Measurements from ENCODE around the gene TMPRSS13.
A peak's percentile ranks its signal among the peaks of the same experiment; 100 is the strongest.

Gene TMPRSS13

GRCh38 chr11:117915672-117916235 is 13.4 kb downstream of the TMPRSS13 start:
- H3K36me3 ChIP-seq (ENCODE audit: insufficient read depth, low read length): no peaks in the 10 kb centered on the region
- DNase-seq (no peak), ATAC-seq (ENCODE audit: insufficient read depth, low read depth) (no peak)
- no peak overlapping the region for H2AFZ ChIP-seq (ENCODE audit: low read depth, low read length)
- H3K4me1 ChIP-seq (ENCODE audit: insufficient read depth, low read length): peaks cover 36% of the 10 kb centered on the region
- H3K4me2 ChIP-seq (ENCODE audit: insufficient read depth, low read length): no peak overlapping the region
- no peaks in the 10 kb centered on the region for H3K9me3 ChIP-seq (ENCODE audit: insufficient read depth, low read length, severe bottlenecking)
- no peak overlapping the region for H3K9ac ChIP-seq (ENCODE audit: low read depth, low read length)
- H4K20me1 ChIP-seq (ENCODE audit: insufficient read depth, low read length): no peaks in the 10 kb centered on the region
- no peak overlapping the region for H3K4me3 ChIP-seq (ENCODE audit: low read depth in 1 of 2, low read length in 2 of 2)
- TF ChIP-seq CTCF (IDR thresholded peaks at IDR 0.05; ENCODE audit: borderline replicate concordance, extremely low read depth, low read length, poor library complexity, severe bottlenecking) (no peak), EZH2 (IDR thresholded peaks at IDR 0.05; ENCODE audit: borderline replicate concordance, low read depth, low read length, severe bottlenecking) (no peak)
- H3K27me3 ChIP-seq (ENCODE audit: insufficient read depth, low read length, poor library complexity): no peaks in the 10 kb centered on the region
- peak overlapping the region; percentile 62 for H3K27ac ChIP-seq (ENCODE audit: low read length)
- no peaks in the 10 kb centered on the region for H3K79me2 ChIP-seq (ENCODE audit: insufficient read depth, low read length)

DNA sequence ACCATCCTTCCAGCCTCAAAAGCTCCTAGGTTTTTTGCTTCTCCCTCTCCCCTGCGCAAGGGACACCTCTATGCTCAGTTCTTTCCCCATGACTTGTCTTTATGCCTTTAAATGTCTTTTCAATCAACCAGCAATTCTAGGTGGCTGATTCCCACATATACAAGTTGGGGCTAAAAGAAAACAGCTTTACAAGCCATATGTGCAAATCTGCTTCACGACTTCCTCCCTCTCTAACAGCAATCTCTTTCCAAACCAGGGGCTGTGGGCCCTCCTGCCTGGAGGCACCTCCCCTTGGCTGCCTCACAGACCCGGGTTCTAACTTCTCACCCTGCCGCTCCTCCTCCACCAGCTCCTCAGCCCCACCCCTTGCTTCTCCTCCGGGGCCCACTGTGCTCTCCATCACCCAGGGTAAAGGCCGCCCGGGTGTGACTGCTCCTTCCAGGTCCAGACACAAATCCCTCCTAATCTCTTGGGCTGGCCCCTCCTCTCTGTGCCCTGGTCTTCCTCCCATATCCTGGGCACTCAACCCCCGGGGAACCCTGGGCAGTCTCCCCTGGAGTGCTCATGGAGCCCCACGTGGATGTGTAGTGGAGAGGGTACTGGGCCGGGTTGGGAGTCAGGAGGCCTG is 14.1 kb downstream of the TMPRSS13 start:
- Histone ChIP-seq H3K4me1 (ENCODE audit: insufficient read depth, low read length) (peaks cover 42% of the 10 kb centered on the region), H3K27ac (ENCODE audit: low read length) (peak overlapping the region; percentile 62), H3K79me2 (ENCODE audit: insufficient read depth, low read length) (no peaks in the 10 kb centered on the region), H4K20me1 (ENCODE audit: insufficient read depth, low read length) (no peaks in the 10 kb centered on the region), H3K9ac (ENCODE audit: low read depth, low read length) (peak overlapping the region; percentile 23), H3K4me3 (ENCODE audit: low read depth in 1 of 2, low read length in 2 of 2) (no peak overlapping the region), H3K36me3 (ENCODE audit: insufficient read depth, low read length) (no peaks in the 10 kb centered on the region), H2AFZ (ENCODE audit: low read depth, low read length) (peak overlapping the region; percentile 2; the same call in 1 of the 2 replicates), H3K4me2 (ENCODE audit: insufficient read depth, low read length) (no peak overlapping the region; the same call in 1 of the 2 replicates), H3K27me3 (ENCODE audit: insufficient read depth, low read length, poor library complexity) (no peaks in the 10 kb centered on the region), H3K9me3 (ENCODE audit: insufficient read depth, low read length, severe bottlenecking) (no peaks in the 10 kb centered on the region)
- TF ChIP-seq EZH2 (IDR thresholded peaks at IDR 0.05; ENCODE audit: borderline replicate concordance, low read depth, low read length, severe bottlenecking) (no peak), CTCF (IDR thresholded peaks at IDR 0.05; ENCODE audit: borderline replicate concordance, extremely low read depth, low read length, poor library complexity, severe bottlenecking) (no peak)
- DNase-seq (peak; percentile 67), ATAC-seq (ENCODE audit: insufficient read depth, low read depth) (peak; percentile 75)

DNA sequence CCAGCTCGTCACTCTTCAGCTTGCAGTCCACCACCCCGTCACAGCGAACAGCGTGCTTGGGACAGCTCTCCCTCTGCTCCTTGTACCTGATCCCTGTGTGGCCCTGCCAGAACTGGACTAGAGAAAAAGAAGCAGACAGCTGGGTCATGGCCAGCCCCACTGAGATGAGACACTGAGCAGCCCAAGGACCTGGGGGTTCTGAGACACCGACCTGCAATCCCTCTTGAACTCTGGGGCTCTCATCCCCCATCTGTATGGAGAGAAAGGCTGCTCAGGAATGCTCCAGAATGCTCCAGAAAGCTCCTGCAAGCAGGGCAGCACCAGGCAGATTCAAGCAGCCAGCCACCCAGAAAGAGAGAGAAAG is 14.8 kb downstream of the TMPRSS13 start:
- DNase-seq (no peak), ATAC-seq (ENCODE audit: insufficient read depth, low read depth) (no peak)
- Histone ChIP-seq H4K20me1 (ENCODE audit: insufficient read depth, low read length) (no peaks in the 10 kb centered on the region), H3K27me3 (ENCODE audit: insufficient read depth, low read length, poor library complexity) (no peaks in the 10 kb centered on the region), H3K79me2 (ENCODE audit: insufficient read depth, low read length) (no peaks in the 10 kb centered on the region), H3K9me3 (ENCODE audit: insufficient read depth, low read length, severe bottlenecking) (no peaks in the 10 kb centered on the region), H3K4me3 (ENCODE audit: low read depth in 1 of 2, low read length in 2 of 2) (no peak overlapping the region), H3K9ac (ENCODE audit: low read depth, low read length) (peak overlapping the region; percentile 23; the same call in 1 of the 2 replicates), H3K4me2 (ENCODE audit: insufficient read depth, low read length) (no peak overlapping the region), H3K36me3 (ENCODE audit: insufficient read depth, low read length) (no peaks in the 10 kb centered on the region), H3K4me1 (ENCODE audit: insufficient read depth, low read length) (peaks cover 49% of the 10 kb centered on the region), H2AFZ (ENCODE audit: low read depth, low read length) (no peak overlapping the region), H3K27ac (ENCODE audit: low read length) (peak overlapping the region; percentile 62)
- TF ChIP-seq CTCF (IDR thresholded peaks at IDR 0.05; ENCODE audit: borderline replicate concordance, extremely low read depth, low read length, poor library complexity, severe bottlenecking): no peak
- TF ChIP-seq EZH2 (IDR thresholded peaks at IDR 0.05; ENCODE audit: borderline replicate concordance, low read depth, low read length, severe bottlenecking): no peak
